ENCODE results near the gene KCNAB1. TPM values are rescaled to one million over a fixed set of nuclear protein-coding genes. Genes with fewer than 3 reads are reported as not detected.

KCNAB1 gene
- total and polyA plus RNA-seq, 2 donors (not counting 1 experiment from before 2014, with no cell fraction given), result 0.03 to 0.33 TPM

DNA sequence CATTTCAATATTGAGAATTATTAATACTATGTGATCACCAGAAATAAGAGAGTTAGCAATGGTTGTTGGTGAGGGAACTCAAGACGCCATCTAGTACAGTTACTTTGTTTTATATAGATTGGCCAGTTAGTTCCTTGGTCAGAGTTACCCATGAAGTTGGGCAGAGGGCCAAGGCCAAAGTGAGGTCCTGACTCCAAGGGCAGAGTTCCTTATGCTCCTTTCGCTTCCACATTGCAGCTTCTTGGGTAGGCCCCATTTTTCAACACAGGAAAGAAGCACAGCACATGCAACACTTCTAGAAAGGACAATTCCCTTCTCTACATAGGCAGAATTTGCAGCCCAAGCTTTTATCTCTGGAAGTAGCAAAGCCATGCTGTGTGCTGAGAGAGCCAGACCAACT, 178.6 kb downstream of the KCNAB1 start:
- Histone ChIP-seq H3K27me3 (ENCODE audit: control insufficient read depth, insufficient read depth, low read length) (peaks cover 2% of the 10 kb centered on the region), H3K9me3 (ENCODE audit: control insufficient read depth, insufficient read depth, low read depth, low read length) (no peaks in the 10 kb centered on the region), H4K20me1 (ENCODE audit: control insufficient read depth, extremely low read depth, insufficient read depth, low read length) (no peaks in the 10 kb centered on the region), H3K4me2 (ENCODE audit: extremely low read depth, insufficient read depth, low read length) (no peak overlapping the region), H2AFZ (ENCODE audit: low read length) (no peak overlapping the region), H3K9ac (ENCODE audit: insufficient read depth, low read length) (no peak overlapping the region), H3K27ac (ENCODE audit: insufficient read depth, low read length) (no peak overlapping the region), H3K4me3 (replicated peaks in 1 of 4; ENCODE audit: control extremely low read depth in 1 of 4, insufficient read depth in 1 of 4, low read depth in 3 of 4, low read length in 4 of 4) (no peak overlapping the region), H3K79me2 (ENCODE audit: control insufficient read depth, insufficient read depth, low read length) (no peaks in the 10 kb centered on the region), H3K36me3 (ENCODE audit: control insufficient read depth, insufficient read depth, low read length) (no peaks in the 10 kb centered on the region), H3K4me1 (ENCODE audit: control insufficient read depth, extremely low read depth, insufficient read depth, low read length) (no peaks in the 10 kb centered on the region)
- DNase-seq (ENCODE audit: low read depth in 2 of 2), result no peak
- TF ChIP-seq CTCF (conservative IDR thresholded peaks at IDR 0.05 in 1 of 2, IDR thresholded peaks at IDR 0.05 in 1 of 2; ENCODE audit: low read depth in 1 of 2, low read length in 2 of 2) (no peak), EZH2 (IDR thresholded peaks at IDR 0.05; ENCODE audit: low read length, missing control alignments) (no peak)

DNA sequence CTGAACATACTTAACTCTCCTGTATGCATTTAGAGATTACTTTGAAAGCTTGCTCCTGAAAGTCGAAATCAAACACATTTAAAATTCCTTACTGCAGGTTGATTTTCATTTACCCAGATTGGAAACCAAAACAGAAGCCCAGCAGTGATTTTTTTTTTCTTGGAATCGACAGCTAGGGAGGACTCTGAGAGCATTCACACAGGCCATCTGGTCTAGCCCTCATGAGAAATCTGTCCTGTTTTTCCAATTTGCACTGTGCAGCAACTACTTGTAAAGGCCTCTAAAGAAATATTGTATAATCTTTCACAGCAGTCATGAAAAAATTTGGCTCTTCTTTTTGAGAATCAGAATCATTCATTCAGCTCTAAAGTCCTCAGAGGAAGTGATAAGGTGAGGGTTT, 179.2 kb downstream of the KCNAB1 start:
- Histone ChIP-seq H3K9me3 (ENCODE audit: control insufficient read depth, insufficient read depth, low read depth, low read length) (no peaks in the 10 kb centered on the region), H3K4me3 (replicated peaks in 1 of 4; ENCODE audit: control extremely low read depth in 1 of 4, insufficient read depth in 1 of 4, low read depth in 3 of 4, low read length in 4 of 4) (no peak overlapping the region), H3K4me1 (ENCODE audit: control insufficient read depth, extremely low read depth, insufficient read depth, low read length) (peaks cover 2% of the 10 kb centered on the region), H3K27me3 (ENCODE audit: control insufficient read depth, insufficient read depth, low read length) (no peaks in the 10 kb centered on the region), H3K79me2 (ENCODE audit: control insufficient read depth, insufficient read depth, low read length) (no peaks in the 10 kb centered on the region), H4K20me1 (ENCODE audit: control insufficient read depth, extremely low read depth, insufficient read depth, low read length) (no peaks in the 10 kb centered on the region), H3K36me3 (ENCODE audit: control insufficient read depth, insufficient read depth, low read length) (no peaks in the 10 kb centered on the region), H3K4me2 (ENCODE audit: extremely low read depth, insufficient read depth, low read length) (no peak overlapping the region), H2AFZ (ENCODE audit: low read length) (no peak overlapping the region), H3K27ac (ENCODE audit: insufficient read depth, low read length) (no peak overlapping the region), H3K9ac (ENCODE audit: insufficient read depth, low read length) (no peak overlapping the region)
- TF ChIP-seq CTCF (conservative IDR thresholded peaks at IDR 0.05 in 1 of 2, IDR thresholded peaks at IDR 0.05 in 1 of 2; ENCODE audit: low read depth in 1 of 2, low read length in 2 of 2) (no peak), EZH2 (IDR thresholded peaks at IDR 0.05; ENCODE audit: low read length, missing control alignments) (no peak)
- no peak for DNase-seq (ENCODE audit: low read depth in 2 of 2)

GRCh38 chr3:156300371-156300770, 180.0 kb downstream of the KCNAB1 start:
- Histone ChIP-seq H3K4me3 (replicated peaks in 1 of 4; ENCODE audit: control extremely low read depth in 1 of 4, insufficient read depth in 1 of 4, low read depth in 3 of 4, low read length in 4 of 4) (no peak overlapping the region), H3K79me2 (ENCODE audit: control insufficient read depth, insufficient read depth, low read length) (no peaks in the 10 kb centered on the region), H4K20me1 (ENCODE audit: control insufficient read depth, extremely low read depth, insufficient read depth, low read length) (no peaks in the 10 kb centered on the region), H2AFZ (ENCODE audit: low read length) (no peak overlapping the region), H3K36me3 (ENCODE audit: control insufficient read depth, insufficient read depth, low read length) (no peaks in the 10 kb centered on the region), H3K9me3 (ENCODE audit: control insufficient read depth, insufficient read depth, low read depth, low read length) (no peaks in the 10 kb centered on the region), H3K4me2 (ENCODE audit: extremely low read depth, insufficient read depth, low read length) (no peak overlapping the region), H3K27me3 (ENCODE audit: control insufficient read depth, insufficient read depth, low read length) (no peaks in the 10 kb centered on the region), H3K4me1 (ENCODE audit: control insufficient read depth, extremely low read depth, insufficient read depth, low read length) (peaks cover 5% of the 10 kb centered on the region), H3K9ac (ENCODE audit: insufficient read depth, low read length) (no peak overlapping the region), H3K27ac (ENCODE audit: insufficient read depth, low read length) (no peak overlapping the region)
- TF ChIP-seq EZH2 (IDR thresholded peaks at IDR 0.05; ENCODE audit: low read length, missing control alignments), result no peak
- TF ChIP-seq CTCF (conservative IDR thresholded peaks at IDR 0.05 in 1 of 2, IDR thresholded peaks at IDR 0.05 in 1 of 2; ENCODE audit: low read depth in 1 of 2, low read length in 2 of 2), result no peak
- DNase-seq (ENCODE audit: low read depth in 2 of 2), result no peak

All from fibroblast of lung (primary cell).